HG02642 (cell line): ENCODE measurements around the gene CCL4.
"Not testable (repeated sequence)": the region's sequence is repeated elsewhere in the genome, so short reads cannot be mapped to it uniquely, and the experiment has no call there.

Experiments
- ATAC-seq: cut with Tn5 transposase; IDR thresholded peaks from one replicate; pipeline ENCODE4 v1.9.1; 2021; ENCODE audit warnings: mild to moderate bottlenecking; ENCODE audit not compliant: unreplicated experiment, poor library complexity

The CCL4 gene

DNA sequence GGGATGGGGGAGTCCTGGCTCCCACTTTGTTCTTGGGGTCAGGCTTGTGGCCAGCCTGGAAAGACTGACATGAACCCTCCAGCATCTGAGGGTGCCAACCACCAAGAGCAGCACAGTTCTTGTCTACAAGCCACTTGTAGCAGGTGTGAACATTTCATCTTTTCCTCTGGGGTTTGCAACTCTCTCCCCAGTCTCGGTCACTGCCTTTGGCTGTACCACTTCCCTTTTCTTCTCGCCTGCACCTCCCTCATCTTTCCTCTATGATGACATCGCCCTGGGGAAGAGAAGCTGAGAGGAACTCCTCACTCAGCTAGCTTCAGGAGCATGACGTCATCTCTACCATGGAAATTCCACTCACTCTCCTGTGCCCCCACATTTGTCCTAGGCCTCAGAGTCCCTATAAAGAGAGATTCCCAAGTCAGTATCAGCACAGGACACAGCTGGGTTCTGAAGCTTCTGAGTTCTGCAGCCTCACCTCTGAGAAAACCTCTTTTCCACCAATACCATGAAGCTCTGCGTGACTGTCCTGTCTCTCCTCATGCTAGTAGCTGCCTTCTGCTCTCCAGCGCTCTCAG is at the start of gene CCL4:
CCL4 (plus strand) TSS at position 427 of the 575 bp plus-strand sequence; CDS start at position 506, 79 bp downstream.
- peak; percentile 77 for ATAC-seq

DNA sequence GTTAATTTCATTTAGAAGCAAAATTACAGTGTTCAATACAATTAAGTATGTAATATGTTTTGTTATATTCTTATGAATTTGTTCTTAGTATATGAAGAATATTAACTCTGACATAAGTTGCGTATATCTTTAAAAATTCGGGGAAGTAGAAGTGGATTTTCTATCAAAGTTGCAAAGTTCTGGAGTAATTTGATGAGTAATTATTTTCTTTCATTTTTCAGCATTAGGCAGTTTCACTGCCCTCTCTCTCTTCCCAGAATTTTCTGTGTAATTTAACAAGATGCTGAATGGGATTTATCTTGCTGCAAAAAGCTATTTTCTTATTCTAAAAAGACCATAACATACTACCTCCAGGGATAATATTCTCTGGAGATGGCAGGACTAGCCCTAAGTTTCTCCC is 48.5 kb upstream of the CCL4 start:
- ATAC-seq, result no peak

DNA sequence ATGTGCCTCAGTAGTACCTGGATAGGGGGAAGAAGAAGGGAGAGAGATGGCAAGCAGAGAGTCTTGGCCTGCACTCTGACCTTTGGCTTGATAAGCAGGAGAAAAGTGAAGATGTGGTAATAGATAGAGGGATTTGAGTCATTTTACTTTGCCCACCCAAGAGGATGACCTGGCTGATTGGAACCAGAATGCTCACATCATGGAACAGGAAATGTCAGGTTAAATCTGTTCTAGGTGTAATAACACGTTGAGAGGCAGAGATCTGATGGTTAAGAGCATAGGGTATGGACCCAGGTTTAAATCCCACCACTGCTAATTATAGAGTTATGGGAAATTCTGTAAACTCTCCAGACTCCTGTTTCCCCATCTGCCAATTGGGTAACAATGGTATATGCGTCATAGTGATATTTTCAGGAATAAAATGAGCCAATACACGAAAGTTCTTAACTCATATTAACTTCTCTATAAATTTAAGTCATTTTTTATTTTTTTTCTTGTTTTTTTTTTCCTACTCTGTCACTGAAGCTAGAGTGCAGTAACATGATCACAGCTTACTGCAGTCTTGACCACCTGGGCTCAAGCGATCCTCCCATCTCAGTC is 47.6 kb upstream of the CCL4 start:
- ATAC-seq, result no peak

DNA sequence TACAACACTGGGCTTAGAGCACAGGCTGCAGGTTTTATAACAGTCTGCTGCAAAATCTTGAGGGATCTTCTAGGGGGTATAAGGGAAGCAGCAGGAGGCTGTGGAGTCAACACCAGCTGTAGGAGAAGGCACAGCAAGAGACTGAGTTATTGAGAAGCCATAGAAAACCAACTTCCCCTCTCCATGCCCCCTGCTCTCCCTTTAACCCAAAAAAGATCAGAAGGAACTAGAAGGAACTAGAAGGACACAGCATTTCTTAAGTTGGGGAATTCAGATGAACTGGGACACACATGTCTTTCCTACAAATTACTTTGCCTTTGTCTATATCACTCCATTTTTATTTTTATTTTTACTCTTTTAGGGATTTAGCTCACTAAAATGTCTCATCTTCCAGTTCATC is 45.7 kb upstream of the CCL4 start:
- no peak for ATAC-seq

DNA sequence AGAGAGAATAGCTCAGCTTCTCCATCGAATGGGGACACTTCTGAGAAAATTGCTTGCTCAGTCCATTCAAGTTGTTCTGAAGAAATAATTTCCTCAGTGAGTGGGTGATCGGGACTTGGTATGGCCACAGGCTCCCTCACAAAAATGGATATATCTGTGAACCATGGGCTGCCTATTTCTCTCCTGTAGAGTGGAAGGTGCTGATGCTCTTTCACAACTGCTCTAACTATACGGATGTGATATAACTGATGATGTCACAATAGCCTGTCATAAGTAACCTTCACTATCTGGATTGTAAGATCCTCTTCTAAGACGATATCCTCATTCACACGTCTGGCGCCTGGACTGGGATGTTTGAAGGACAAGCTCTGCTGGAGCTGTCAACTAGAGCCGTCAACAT is 44.2 kb upstream of the CCL4 start:
- ATAC-seq, result no peak

DNA sequence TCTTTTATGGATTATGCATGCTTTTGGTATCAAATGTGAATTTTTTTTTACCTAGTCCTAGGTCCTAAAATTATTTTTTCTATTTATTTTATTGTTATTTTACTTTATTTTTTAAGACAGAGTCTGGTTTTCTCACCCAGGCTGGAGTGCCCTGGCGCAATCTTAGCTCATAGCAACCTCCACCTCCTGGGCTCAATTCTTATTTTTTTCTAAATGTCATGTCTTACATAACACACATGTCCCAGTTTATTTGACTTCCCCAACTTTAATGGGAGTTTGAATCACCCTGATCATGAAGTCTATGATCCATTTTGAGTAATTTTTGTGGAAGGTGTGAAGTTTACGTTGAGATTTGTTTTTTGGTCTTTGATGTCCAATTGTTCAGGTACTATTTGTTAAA is 42.8 kb upstream of the CCL4 start:
- no peak for ATAC-seq

DNA sequence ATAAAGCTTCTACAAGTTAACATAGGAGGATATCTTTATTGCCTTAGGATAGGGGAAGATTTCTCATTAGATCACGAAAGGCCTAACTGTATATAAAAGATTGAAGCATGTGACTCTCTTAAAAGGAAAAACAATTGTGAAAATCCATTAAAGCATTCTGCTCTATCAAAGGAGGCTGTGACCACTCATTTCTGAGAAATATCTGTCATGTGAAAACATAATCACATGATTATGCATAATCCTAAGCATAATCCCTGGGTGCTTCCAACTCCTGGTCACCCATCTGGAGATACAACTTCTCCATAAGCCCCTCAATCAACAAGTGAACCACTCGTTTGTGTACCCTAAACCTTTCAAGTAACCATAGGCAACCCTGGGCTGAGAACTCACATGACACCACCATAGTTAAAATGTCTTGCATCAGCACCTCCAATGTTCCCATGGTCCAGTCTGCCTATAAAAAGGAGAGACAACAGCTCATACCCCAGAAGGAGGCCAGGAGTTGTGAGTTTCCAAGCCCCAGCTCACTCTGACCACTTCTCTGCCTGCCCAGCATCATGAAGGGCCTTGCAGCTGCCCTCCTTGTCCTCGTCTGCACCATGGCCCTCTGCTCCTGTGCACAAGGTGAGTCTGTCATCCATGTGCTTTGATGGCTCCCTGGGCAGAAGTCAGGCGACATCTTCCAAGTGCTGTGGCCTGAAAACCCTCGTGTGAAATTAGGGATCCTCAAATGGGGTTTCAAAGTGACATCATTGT is 39.7 kb upstream of the CCL4 start, which contains the start of gene CCL18:
CCL18 (plus strand) TSS at position 487 of the 756 bp plus-strand sequence; CDS start at position 558, 71 bp downstream.
- ATAC-seq, result no peak

DNA sequence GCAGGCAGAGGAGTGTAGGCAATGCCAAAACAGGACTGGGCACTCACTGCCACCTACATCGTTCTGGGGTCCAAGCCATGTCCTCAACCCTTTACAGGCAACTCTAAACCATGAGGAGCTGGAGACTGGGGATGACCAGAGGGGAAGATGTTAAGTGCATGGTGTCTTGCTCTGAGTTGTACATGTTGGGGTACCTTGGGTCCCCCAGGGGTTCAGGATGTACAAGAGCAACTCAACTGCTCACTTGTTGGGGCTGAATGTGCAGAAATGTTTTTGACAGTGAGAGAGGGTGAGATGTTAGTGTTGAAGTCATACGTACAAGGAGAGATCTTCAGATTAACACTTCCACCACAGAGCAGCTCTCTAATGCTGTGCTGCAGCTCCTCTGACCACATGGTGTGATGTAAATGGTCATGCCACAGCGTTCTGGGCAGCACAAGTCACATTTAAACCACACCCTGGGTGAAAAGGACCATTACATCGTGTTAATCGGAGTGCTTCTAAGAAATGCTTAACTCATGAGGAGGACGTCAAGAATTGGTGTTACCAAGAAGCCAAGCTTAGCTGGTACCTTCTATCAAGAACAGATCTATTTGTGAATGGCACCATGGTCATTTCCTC is 37.2 kb upstream of the CCL4 start:
- ATAC-seq, result no peak

DNA sequence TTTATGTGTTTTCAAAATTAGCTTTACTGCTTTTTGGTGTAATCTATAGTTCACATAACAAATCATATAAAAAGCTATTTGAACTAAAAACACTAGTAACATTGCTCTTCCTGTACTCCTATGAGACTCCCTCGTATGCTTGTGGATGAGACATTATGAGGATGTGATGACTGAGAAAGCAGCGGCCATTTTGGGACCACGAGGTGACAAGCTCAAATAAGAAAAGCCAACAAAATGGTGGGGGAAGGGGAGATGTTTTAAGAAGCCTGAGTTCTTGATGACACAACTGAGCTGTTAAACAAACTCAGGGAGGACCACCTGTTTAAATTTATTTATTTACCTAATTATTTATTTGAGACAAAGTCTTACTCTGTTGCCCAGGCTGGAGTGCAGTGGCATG is 35.1 kb upstream of the CCL4 start:
- ATAC-seq, result no peak

DNA sequence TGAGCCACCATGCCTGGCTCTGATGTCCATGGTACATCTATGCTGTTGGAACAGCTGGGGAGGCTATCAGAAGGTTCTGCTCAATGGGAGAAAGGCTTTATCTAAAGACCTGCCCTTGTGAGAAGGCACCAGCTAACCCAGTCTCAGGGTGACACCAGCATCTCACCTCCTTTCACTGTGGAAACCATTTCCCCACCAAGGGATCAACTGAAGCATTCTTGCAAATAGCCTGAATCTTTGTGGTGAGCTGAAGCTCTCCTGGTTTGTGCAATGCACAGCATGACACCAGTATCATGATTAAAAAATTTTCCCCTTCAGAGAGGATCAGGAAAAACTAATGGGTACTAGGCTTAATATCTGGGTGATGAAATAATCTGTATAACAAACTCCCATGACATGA is 34.5 kb upstream of the CCL4 start:
- no peak for ATAC-seq

DNA sequence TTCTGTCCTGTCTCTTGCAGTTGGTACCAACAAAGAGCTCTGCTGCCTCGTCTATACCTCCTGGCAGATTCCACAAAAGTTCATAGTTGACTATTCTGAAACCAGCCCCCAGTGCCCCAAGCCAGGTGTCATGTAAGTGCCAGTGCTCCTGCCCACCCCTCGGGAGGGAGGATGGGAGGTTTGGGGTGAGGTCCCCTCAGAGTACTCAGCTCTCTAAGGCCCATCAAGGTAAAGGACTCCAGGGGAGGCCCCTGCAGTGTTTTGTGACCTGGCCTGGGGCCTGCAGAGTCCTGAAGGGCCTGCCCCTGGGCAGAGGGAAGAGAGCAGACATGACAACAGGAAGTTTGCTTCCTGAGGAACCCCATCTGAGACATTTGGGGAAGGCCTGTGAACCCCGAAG is 33.2 kb upstream of the CCL4 start:
- no peak for ATAC-seq

DNA sequence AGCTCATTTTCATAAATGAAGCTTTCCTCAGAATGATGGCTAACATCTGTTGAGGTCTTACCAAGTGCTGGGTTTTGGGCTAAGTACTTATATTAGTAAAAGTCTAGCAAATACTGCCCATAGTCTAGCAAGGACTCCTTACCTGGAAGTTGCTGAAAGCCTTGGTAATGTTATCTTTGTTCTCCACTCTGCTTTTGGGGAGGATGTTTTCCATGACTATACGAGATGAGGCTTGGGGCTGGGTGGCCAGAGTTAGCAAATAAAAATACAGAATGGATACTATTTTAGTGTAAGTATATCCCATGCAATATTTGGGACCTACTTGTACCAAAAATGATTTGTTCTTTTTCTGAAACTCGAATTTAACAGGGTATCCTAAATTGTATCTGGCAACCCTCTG is 31.9 kb upstream of the CCL4 start:
- no peak for ATAC-seq

DNA sequence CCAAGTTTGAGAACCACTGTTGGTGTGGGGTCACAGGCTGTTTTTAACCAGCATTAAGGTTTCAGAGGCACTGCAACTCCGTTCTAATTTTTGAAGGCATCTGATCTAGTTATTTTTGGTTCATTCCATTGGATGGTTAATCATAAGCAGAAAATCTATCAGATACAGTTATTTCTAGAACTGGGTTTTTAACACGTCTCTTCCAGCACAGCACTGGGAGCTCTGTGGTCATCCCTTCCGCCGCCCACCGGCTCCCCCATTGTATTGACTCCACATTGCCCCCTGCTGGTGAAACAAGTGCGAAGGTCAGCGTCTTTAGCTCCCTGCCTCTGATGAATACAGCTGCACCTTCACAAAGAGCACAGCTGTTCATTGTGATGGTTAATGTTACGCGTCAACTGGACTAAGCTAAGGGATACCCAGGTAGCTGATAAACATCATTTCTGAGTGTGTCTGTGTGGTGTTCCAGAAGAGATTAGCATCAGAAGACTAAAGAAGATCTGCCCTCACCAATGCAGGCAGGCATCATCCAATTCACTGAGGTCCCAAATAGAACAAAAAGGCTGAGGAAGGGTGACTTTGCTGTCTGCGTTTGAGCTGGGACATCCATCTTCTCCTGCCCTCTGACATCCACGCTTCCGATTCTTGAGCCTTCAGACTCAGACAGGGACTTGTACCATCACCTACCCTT is 31.1 kb upstream of the CCL4 start:
- no peak for ATAC-seq

DNA sequence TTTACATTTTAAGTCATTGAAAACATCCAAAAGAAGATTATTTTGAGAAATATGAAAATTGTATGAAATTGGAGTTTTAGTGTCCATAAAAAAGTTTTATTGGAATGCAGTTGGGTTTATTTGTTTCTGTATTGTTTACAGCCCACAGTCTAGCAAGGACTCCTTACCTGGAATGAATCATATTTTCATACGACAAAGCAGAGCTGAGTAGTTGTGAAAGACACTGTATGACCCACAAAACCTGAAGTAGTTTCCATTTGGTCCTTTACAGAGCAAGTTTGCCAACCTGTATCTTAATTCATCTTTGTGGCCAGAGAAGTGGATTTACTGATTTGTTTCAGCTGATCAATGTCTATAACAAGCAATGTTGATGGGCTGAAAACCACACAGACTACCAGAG is 29.3 kb upstream of the CCL4 start:
- no peak for ATAC-seq

DNA sequence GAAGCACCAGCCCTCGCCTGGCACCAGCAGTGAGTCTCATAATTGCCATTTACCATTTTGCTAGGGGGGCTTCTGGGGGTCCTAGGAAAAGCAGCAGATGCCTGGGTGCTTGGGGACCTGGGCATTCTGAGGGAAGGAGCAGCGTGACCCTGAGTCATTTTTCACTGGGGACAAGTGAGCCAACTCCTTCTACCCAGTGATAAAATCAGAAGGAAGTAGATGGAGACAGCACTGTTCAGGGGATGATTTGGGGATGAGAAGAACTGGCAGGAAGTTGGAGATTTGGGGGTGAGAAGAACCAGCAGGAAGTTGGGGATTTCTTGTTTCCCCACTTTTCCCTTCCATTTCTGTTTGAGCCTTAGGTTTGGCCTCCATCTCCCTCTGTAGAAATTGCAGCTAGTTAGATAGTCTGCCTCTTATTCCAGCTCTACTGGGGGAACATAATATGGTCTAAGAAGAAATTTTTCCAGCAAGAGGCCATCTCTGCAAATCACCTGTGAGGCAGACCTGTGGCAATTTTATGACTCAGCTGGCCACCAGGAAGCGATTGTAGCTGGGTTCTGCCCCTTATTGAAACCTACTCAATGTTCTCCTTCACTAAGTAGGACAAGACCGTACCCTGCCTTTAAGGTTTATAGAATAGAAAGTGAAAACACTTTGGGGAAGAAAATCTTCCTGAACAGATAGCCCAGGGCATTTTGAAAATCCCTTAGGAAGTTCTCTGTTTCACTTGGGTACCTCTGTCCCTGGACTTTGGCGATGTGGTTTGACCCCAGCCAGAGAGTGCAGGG is 21.8 kb upstream of the CCL4 start:
- peak; percentile 35 for ATAC-seq

DNA sequence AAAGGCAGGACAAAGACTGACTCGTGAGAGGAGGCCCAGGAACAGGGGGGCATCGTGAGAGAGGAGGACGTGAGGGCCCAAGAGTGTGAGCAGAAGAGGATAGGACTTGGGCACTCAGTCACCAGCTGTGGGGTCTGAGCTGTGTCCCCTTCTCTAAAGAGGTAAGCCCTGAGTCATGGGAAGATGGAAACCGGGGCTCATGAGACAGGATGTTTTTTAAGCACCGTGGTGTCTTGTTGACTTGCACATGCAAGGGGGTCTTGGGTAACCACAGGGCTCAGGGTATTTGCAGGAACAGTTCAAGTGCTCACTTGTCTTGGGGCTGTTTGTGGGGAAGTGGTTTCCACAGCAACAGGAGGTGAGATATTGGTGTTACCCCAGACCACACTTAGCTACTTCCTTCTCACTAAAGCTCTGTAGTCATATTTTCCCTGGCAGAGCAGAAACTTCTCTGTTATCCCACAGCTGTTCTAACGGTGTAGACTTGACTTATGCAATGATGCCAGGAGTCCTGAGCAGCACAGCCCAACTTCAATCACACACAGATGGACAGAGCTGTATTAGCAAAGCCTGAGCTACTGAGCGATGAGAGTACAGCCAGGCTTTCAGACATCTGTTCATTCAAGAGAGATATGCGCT is 21.0 kb upstream of the CCL4 start:
- peak; percentile 47 for ATAC-seq

DNA sequence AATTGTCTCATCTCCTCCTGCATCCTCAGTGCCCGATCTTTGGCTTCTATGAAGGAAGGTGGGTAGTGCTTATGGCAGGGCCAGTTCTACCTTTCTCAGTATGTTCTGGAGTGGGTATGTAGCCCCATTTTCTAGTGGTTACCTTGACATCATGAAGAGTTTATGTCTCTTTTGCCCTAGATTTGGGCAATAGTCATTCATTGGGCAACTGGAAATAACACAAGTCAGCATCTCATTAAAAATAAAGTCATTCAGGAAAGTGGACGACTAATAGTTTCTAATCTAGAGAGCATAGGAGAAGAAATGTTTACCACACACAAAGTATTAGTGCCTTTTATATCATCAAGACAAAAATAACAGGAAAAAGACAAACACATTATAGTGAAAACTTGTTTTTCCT is 19.9 kb upstream of the CCL4 start:
- ATAC-seq, result not testable (repeated sequence)

DNA sequence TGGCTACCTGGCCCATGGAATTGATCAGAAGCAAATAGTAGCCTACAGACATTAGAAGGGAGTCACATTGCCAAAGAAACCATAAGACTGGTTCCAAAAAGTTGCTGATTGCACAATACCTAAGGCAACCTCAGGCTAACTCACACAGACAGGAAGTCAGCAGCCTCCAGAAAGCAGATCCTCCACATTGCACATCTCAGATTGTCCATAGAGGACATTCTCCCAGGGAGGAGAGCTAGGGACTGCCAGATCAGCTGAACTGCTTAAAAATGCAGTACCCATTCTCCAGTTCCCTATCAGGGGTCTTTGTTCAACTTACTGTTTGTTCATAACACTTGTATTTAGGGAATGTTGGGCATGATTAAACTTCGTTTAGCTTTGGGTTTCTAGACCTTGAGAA is 17.9 kb upstream of the CCL4 start:
- no peak for ATAC-seq

DNA sequence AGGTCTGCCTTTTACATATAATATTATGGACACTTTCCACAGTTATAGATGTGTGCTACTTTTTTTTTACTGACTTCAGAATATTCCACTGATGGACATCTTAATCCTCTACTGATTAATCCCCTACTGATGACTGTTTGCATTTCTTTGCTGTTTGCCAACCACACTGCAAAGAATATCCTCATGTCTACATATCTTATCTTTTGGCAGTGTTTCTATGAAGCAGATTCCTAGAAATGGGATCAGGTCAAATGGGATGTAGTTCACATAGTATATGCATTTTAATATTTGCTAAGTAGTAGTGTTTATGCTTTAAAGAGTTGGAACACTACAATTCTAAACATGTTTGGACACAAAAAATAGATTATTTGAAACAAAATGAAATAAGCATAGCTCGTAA is 16.8 kb upstream of the CCL4 start:
- no peak for ATAC-seq
